Measurements from ENCODE around the gene PPP3R2.
"Not testable (repeated sequence)": the region's sequence is repeated elsewhere in the genome, so short reads cannot be mapped to it uniquely, and the experiment has no call there.

Gene PPP3R2

DNA sequence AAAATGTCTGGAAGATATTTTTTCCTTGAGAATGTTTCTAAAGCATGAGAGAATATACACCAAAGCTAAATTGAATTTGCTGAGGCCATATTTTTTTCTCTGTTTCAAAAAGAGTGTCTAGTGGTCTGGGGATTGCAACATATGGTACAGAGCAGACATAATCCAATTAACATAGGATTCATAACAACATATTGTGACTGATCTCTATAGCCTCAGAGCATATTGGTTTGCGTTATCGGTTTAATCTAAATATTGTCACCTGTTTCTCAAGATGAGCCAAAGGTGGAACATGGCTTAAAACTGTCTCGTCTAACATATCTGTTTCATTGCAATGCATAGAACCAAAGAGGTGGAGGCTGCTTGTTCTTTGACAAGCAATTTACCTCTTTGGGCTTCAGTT, 3.9 kb downstream of the PPP3R2 start:
- no peak for DNase-seq (ENCODE audit: low read depth)
- H3K4me3 ChIP-seq (ENCODE audit: low read length): no peak overlapping the region
- TF ChIP-seq, protein P1, sequence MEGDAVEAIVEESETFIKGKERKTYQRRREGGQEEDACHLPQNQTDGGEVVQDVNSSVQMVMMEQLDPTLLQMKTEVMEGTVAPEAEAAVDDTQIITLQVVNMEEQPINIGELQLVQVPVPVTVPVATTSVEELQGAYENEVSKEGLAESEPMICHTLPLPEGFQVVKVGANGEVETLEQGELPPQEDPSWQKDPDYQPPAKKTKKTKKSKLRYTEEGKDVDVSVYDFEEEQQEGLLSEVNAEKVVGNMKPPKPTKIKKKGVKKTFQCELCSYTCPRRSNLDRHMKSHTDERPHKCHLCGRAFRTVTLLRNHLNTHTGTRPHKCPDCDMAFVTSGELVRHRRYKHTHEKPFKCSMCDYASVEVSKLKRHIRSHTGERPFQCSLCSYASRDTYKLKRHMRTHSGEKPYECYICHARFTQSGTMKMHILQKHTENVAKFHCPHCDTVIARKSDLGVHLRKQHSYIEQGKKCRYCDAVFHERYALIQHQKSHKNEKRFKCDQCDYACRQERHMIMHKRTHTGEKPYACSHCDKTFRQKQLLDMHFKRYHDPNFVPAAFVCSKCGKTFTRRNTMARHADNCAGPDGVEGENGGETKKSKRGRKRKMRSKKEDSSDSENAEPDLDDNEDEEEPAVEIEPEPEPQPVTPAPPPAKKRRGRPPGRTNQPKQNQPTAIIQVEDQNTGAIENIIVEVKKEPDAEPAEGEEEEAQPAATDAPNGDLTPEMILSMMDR (conservative IDR thresholded peaks at IDR 0.05; ENCODE audit: low read length): no peak

DNA sequence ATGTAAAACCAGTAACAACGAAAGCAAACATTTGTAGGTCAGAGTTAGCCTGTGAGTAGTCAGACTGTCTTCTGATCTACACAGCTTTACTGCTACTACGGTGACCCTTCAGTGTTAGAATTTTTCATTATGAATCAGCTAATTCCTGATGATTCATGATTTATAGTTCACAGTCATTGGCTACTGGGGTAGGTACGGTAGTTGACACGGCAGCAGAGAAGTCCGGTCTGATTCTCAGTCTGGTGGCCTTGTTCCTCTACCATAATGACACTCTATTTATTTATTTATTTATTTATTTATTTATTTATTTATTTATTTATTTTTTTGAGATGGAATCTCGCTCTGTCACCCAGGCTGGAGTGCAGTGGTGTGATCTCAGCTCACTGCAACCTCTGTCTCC, 4.7 kb downstream of the PPP3R2 start:
- not testable (repeated sequence) for H3K4me3 ChIP-seq (ENCODE audit: low read length)
- DNase-seq (ENCODE audit: low read depth): peak; percentile 22

DNA sequence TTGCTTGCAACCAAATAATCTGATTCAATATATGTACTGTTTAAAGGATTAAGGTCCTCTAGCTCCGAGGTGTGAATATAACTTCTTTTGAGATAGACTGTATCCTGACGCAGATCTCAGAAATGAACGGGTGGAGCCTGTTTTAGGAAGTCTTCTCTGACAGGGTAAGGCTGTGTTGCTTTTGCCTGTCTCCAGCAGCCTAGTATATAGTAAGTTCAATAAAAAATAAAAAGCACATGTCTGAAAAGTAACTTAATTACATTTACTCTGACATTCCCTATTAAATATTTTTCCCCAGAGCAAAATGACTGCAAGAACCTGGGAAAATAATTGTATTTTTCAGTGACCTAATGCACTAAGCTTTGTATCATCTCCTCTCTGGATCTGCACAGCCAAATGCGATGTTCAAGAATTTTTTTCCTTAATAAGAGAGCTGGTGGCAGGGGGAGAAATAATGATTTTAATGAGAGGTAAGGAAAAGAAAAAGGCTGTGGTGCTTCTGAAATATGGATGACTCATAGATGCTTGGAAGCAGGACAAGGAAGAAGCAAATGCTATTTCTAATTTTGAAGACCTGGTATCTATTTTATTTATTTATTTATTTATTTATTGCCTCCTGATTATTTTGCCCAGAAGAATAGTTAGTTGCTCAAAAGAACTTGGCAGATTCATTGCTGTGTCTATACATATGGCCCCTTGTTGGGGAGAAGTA, 7.3 kb downstream of the PPP3R2 start:
- no peak overlapping the region for H3K4me3 ChIP-seq (ENCODE audit: low read length)
- TF ChIP-seq, protein P1 (conservative IDR thresholded peaks at IDR 0.05; ENCODE audit: low read length): no peak
- peak; percentile 16 for DNase-seq (ENCODE audit: low read depth)

DNA sequence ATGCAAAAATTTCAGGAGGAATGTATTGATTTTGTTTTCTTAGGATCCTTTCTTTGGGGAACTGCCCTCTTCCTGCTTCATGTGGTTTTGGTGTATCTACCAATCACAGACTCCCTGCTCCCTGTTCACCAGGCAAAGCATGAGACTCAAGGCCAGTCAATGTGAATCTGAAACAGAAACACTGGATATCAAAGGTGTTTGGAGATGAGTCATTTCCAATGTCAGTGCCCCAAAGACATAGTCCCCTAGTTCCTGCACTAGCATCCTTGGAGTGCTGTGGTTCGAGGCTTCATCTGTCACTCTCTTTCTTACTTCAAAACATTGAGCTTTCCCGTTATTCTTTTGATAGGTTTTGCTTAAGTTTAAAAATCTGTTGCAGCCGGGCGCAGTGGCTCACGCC, 8.1 kb downstream of the PPP3R2 start:
- TF ChIP-seq, protein P1 (conservative IDR thresholded peaks at IDR 0.05; ENCODE audit: low read length): no peak
- DNase-seq (ENCODE audit: low read depth): no peak
- H3K4me3 ChIP-seq (ENCODE audit: low read length): no peak overlapping the region

DNA sequence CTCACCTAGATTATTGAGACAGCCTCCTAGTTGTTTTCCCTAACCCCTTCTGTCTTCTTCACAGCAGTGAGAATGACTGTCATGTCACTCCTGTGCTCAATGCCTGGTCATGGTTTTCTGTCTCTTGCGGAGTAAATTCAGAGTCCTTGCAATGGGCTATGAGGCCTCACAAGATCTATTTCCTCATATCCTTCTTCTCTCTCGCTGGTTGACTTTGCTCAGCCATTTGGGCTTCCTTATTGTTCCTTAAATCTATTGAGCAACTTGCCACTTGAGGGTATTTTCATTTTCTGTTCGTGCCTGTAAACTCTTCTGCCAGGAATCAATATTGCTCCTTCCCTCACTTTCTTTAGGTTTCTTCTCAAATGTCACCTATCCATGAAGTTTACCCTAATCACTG, 9.0 kb downstream of the PPP3R2 start:
- TF ChIP-seq, protein P1 (conservative IDR thresholded peaks at IDR 0.05; ENCODE audit: low read length): no peak
- no peak overlapping the region for H3K4me3 ChIP-seq (ENCODE audit: low read length)
- DNase-seq (ENCODE audit: low read depth): no peak

DNA sequence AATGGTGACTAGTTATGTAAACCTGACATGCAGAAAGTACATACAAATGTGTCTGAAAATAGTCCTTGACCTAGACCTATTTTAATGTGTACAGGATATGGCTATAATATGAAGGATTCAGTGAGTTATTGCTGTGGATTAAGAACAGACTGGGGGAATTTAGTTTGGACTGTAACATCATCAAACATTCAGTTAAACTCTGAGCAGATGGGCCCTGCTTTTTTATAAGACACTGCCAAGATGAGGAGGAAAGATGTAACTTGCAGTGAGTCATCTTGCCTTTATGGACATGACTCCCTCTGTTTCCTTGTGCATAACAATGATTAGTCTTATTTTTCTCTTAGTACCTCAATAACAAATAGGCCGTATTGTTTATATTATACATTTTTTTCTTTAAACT, 12.2 kb downstream of the PPP3R2 start:
- no peak overlapping the region for H3K4me3 ChIP-seq (ENCODE audit: low read length)
- TF ChIP-seq, protein P1 (conservative IDR thresholded peaks at IDR 0.05; ENCODE audit: low read length): no peak
- DNase-seq (ENCODE audit: low read depth): peak; percentile 85

DNA sequence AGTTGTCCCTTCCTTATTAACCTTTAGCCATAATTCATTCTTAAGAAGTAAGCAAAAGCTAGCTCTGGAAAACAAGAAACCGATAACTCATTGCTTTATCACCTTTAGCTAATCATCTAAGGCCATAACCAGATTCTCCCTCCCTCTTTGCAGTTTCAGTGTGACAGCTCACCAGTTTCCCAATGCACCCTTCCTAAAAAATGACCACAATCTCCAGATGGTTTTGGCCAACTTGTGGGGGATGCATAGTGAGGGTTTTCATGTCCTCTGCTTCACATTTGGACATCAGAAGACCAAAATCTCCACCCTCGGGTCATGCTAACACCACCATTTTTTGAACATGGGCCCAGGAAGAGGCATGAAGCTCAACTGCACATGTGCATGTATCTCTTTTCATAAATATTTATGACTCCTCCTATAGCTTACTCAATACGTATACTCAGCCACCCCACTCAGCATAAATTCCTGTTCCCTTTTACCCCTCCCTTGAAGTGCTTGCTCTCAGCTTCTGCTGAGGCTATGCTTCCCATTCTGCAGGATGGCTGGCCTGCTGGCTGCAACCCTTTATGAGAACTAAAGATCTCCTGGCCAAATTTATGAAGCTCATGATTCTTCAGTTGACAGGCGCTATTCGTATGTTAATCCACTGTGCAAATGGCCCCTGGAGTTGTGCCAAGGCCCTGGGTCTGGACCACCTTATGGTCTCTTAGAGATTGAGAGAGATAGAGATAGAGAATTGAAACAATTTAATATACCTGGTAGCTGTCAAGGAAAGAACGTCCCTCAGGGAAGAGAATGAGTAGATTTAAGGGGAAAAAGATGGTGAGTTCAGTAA, 14.8 kb downstream of the PPP3R2 start:
- H3K4me3 ChIP-seq (ENCODE audit: low read length): no peak overlapping the region
- TF ChIP-seq, protein P1 (conservative IDR thresholded peaks at IDR 0.05; ENCODE audit: low read length): no peak
- no peak for DNase-seq (ENCODE audit: low read depth)
